ENCODE data around the gene MEF2D.

GRCh38 chr1:156513185-156513584 is 12.6 kb upstream of the MEF2D start:
- no peak for TF ChIP-seq TCF4 (CRISPR knock-in tag; IDR thresholded peaks at IDR 0.05; ENCODE audit: borderline replicate concordance)
- TF ChIP-seq PATZ1 (CRISPR knock-in tag; IDR thresholded peaks at IDR 0.05; ENCODE audit: borderline replicate concordance) = no peak
- TF ChIP-seq SNAI2 (CRISPR knock-in tag; IDR thresholded peaks at IDR 0.05) = no peak
- TF ChIP-seq RARB (CRISPR knock-in tag; IDR thresholded peaks at IDR 0.05) = no peak
